Natural killer cell treated with Interleukin-12 subunit alpha and Interleukin-12 subunit beta and Interleukin-15 and Interleukin-18, amount 100 ng/mL, for 72 hours (primary cell): ENCODE results near the gene TK1. TPM values are rescaled to one million over a fixed set of nuclear protein-coding genes. Genes with fewer than 3 reads are reported as not detected.
A peak's percentile ranks its signal among the peaks of the same experiment; 100 is the strongest.
"Not testable (repeated sequence)": the region's sequence is repeated elsewhere in the genome, so short reads cannot be mapped to it uniquely, and the experiment has no call there.

ENCODE experiments used
- ATAC-seq, 2 donors: fragments of 150-1000 bp; cut with Tn5 transposase in 1 of 2; sonication (Bioruptor Pico), chemical (Tn5 transposase) in 1 of 2; 2 replicates each; pipeline ENCODE4 v1.10.0; 2021
- DNase-seq: peaks from one replicate; pipeline ENCODE4 v3.0.0; 2022; ENCODE audit warnings: low spot score
- H3K27ac Mint-ChIP-seq, 2 donors: 1 replicate in 1 of 2; 2 replicates in 1 of 2; pipeline ENCODE4 v1.8.0; 2022; ENCODE audit warnings: mixed read lengths in 2 of 2, mild to moderate bottlenecking in 1 of 2, moderate library complexity in 1 of 2
- H3K27me3 Mint-ChIP-seq, 2 donors: 1 replicate in 1 of 2; 2 replicates in 1 of 2; pipeline ENCODE4 v1.8.0; 2022; ENCODE audit warnings: mixed read lengths in 2 of 2
- H3K36me3 Mint-ChIP-seq: one replicate; pipeline ENCODE4 v1.8.0; 2022; ENCODE audit warnings: mixed read lengths
- H3K4me1 Mint-ChIP-seq, 2 donors: 1 replicate in 1 of 2; 2 replicates in 1 of 2; pipeline ENCODE4 v1.8.0; 2022; ENCODE audit warnings: low read depth in 2 of 2, mixed read lengths in 2 of 2, mild to moderate bottlenecking in 1 of 2
- H3K4me3 Mint-ChIP-seq: one replicate; pipeline ENCODE4 v1.8.0; 2022; ENCODE audit warnings: mixed read lengths
- H3K9me3 Mint-ChIP-seq: 2 replicates; pipeline ENCODE4 v1.8.0; 2022; ENCODE audit warnings: mixed read lengths
- total RNA-seq, 2 donors: library from RNA; stranded (reverse); gene quantifications; one replicate each; pipeline ENCODE4 v1.2.3, GENCODE V29; 2022

The TK1 gene
- total RNA-seq, 2 donors from 2014 or later = 66.8 to 138 TPM

GRCh38 chr17:78180083-78180482 lies 6.8 kb downstream of the TK1 start:
- ATAC-seq = peak; percentile 60 to 64

GRCh38 chr17:78179372-78179771 lies 7.5 kb downstream of the TK1 start:
- ATAC-seq (no peak), DNase-seq (no peak)
- H3K36me3 Mint-ChIP-seq = peaks cover 7% of the 10 kb centered on the region
- peaks cover 16 to 22% of the 10 kb centered on the region in 2 donors for H3K4me1 Mint-ChIP-seq
- no peaks in the 10 kb centered on the region for H3K9me3 Mint-ChIP-seq
- peak overlapping the region in 1 of 2 donors; percentile 90 for H3K27ac Mint-ChIP-seq
- no peaks in the 10 kb centered on the region for H3K27me3 Mint-ChIP-seq
- no peak overlapping the region for H3K4me3 Mint-ChIP-seq

More at GRCh38 chr17:78180083-78180482, 6.8 kb downstream of the TK1 start:
- Mint-ChIP-seq H3K9me3 (no peaks in the 10 kb centered on the region), H3K4me1 (peaks cover 20 to 22% of the 10 kb centered on the region in 2 donors), H3K36me3 (peaks cover 7% of the 10 kb centered on the region), H3K27ac (peak overlapping the region; percentile 60 to 90), H3K27me3 (no peaks in the 10 kb centered on the region), H3K4me3 (peak overlapping the region; percentile 75)
- DNase-seq = no peak

GRCh38 chr17:78176548-78177025 lies 10.3 kb downstream of the TK1 start:
- ATAC-seq = peak; percentile 73 to 83
- no peak overlapping the region for H3K4me3 Mint-ChIP-seq
- peaks cover 13% of the 10 kb centered on the region for H3K36me3 Mint-ChIP-seq
- no peaks in the 10 kb centered on the region for H3K27me3 Mint-ChIP-seq
- H3K4me1 Mint-ChIP-seq = peaks cover 36 to 42% of the 10 kb centered on the region in 2 donors
- peak; percentile 79 for DNase-seq
- peak overlapping the region in 1 of 2 donors; percentile 50 for H3K27ac Mint-ChIP-seq
- no peaks in the 10 kb centered on the region for H3K9me3 Mint-ChIP-seq

GRCh38 chr17:78175643-78175981 lies 11.2 kb downstream of the TK1 start:
- Mint-ChIP-seq H3K27ac (no peak overlapping the region), H3K36me3 (peaks cover 11% of the 10 kb centered on the region), H3K9me3 (no peaks in the 10 kb centered on the region), H3K4me1 (peaks cover 42 to 43% of the 10 kb centered on the region in 2 donors), H3K27me3 (no peaks in the 10 kb centered on the region), H3K4me3 (no peak overlapping the region)
- DNase-seq = no peak
- ATAC-seq = no peak

- no peak overlapping the region for H3K27ac Mint-ChIP-seq
- H3K27me3 Mint-ChIP-seq = no peaks in the 10 kb centered on the region
- peaks cover 40 to 42% of the 10 kb centered on the region in 2 donors for H3K4me1 Mint-ChIP-seq
- peaks cover 6% of the 10 kb centered on the region for H3K36me3 Mint-ChIP-seq
- H3K4me3 Mint-ChIP-seq = no peak overlapping the region
- H3K9me3 Mint-ChIP-seq = no peaks in the 10 kb centered on the region
- no peak for DNase-seq
- ATAC-seq = no peak
Measured at GRCh38 chr17:78174870-78175642, 11.8 kb downstream of the TK1 start.

GRCh38 chr17:78174346-78174869 lies 12.4 kb downstream of the TK1 start:
- Mint-ChIP-seq H3K4me3 (no peak overlapping the region), H3K9me3 (no peaks in the 10 kb centered on the region), H3K4me1 (peaks cover 38 to 42% of the 10 kb centered on the region in 2 donors), H3K27me3 (no peaks in the 10 kb centered on the region), H3K36me3 (peaks cover 6% of the 10 kb centered on the region), H3K27ac (peak overlapping the region in 1 of 2 donors; percentile 77)
- ATAC-seq (no peak), DNase-seq (no peak)

- Mint-ChIP-seq H3K27ac (peak overlapping the region; percentile 70 to 77), H3K4me1 (peaks cover 38 to 39% of the 10 kb centered on the region in 2 donors), H3K4me3 (peak overlapping the region; percentile 58), H3K36me3 (peaks cover 6% of the 10 kb centered on the region), H3K27me3 (no peaks in the 10 kb centered on the region), H3K9me3 (no peaks in the 10 kb centered on the region)
- DNase-seq = no peak
- peak in 1 of 2 donors; percentile 54 for ATAC-seq
Measured at GRCh38 chr17:78173097-78173715, 13.6 kb downstream of the TK1 start.

- DNase-seq (no peak), ATAC-seq (no peak)
- H3K4me1 Mint-ChIP-seq = peaks cover 38 to 39% of the 10 kb centered on the region in 2 donors
- H3K4me3 Mint-ChIP-seq = peak overlapping the region; percentile 47
- peaks cover 6% of the 10 kb centered on the region for H3K36me3 Mint-ChIP-seq
- no peaks in the 10 kb centered on the region for H3K9me3 Mint-ChIP-seq
- H3K27ac Mint-ChIP-seq = peak overlapping the region; percentile 70 to 77
- no peaks in the 10 kb centered on the region for H3K27me3 Mint-ChIP-seq
Measured at GRCh38 chr17:78172249-78173051, 14.4 kb downstream of the TK1 start.

- Mint-ChIP-seq H3K4me3 (peak overlapping the region; percentile 47), H3K4me1 (peaks cover 38 to 41% of the 10 kb centered on the region in 2 donors), H3K27ac (peak overlapping the region; percentile 70 to 77)
- H3K9me3 Mint-ChIP-seq, H3K36me3 Mint-ChIP-seq, ATAC-seq, H3K27me3 Mint-ChIP-seq, DNase-seq: not testable (repeated sequence)
Measured at GRCh38 chr17:78171591-78172248, 15.1 kb downstream of the TK1 start.

GRCh38 chr17:78170692-78171590 lies 15.9 kb downstream of the TK1 start:
- no peaks in the 10 kb centered on the region for H3K27me3 Mint-ChIP-seq
- peak overlapping the region in 1 of 2 donors; percentile 77 for H3K27ac Mint-ChIP-seq
- no peak for DNase-seq
- peaks cover 6% of the 10 kb centered on the region for H3K36me3 Mint-ChIP-seq
- ATAC-seq = no peak
- peak overlapping the region; percentile 42 for H3K4me3 Mint-ChIP-seq
- peaks cover 37 to 38% of the 10 kb centered on the region in 2 donors for H3K4me1 Mint-ChIP-seq
- H3K9me3 Mint-ChIP-seq = no peaks in the 10 kb centered on the region

GRCh38 chr17:78168903-78169793 lies 17.7 kb downstream of the TK1 start:
- Mint-ChIP-seq H3K4me1 (peaks cover 35 to 36% of the 10 kb centered on the region in 2 donors), H3K27ac (no peak overlapping the region), H3K27me3 (no peaks in the 10 kb centered on the region), H3K36me3 (peaks cover 6% of the 10 kb centered on the region), H3K9me3 (no peaks in the 10 kb centered on the region), H3K4me3 (peak overlapping the region; percentile 50)
- peak; percentile 36 to 43 for ATAC-seq
- no peak for DNase-seq
